Cerebellar nuclear complex (tissue), 1 donor: ENCODE results near the gene SSUH2.

Experiments used
- DNase-seq, 2 experiments: peaks; one replicate each; lab custom pipeline; 2025; lab: John Stamatoyannopoulos, UW

SSUH2 gene

DNA sequence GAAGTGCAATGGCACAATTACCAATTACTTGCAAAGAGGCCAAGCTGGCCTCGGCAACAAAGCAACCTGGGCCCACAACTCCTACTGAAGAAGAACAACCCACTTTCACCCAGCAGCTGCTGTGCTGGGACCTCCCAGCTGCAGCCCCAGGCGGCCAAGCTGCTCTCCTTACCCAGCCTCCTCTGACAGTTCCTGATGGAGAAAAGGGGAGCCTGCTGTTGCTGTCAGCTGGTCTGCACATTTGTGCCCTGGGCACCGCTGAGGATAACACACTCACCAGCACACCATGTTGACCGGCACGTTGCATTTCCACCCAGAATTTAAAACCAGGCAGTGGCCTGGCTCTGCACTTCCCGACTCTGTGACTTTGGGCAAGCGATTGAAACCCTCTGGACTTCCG lies 33.6 kb downstream of the SSUH2 start:
- DNase-seq = no peak

DNA sequence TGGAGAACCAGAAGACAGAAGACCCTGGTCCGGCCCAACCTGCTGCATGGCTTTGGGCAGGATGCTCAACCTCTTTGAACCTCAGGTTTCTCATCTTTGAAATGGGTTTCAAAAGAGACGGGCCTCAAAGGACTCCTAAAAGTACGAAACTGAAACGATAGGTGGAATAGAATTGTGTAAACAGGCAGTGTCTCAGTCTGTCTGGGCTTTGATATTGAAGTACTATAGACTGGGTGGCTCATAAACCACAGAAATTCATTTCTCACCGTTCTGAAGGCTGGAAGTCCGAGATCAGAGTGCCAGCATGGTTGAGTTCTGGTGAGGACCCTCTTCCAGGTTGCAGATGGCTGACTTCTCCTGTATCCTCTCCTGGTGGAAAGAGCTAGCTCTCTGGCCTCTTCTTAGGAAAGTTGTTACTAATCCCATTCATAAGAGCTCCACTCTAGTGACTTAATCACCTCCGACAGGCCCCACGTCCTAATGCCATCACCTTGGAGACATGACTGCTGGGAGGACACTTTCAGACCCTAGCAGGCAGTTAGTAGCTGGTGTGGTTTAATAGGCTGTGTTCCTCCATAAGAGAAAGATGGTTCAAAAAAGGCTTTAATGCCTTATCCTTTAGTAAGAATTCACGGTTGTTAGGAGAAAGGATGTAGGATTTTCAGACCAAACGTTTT lies 35.7 kb downstream of the SSUH2 start:
- DNase-seq = no peak

DNA sequence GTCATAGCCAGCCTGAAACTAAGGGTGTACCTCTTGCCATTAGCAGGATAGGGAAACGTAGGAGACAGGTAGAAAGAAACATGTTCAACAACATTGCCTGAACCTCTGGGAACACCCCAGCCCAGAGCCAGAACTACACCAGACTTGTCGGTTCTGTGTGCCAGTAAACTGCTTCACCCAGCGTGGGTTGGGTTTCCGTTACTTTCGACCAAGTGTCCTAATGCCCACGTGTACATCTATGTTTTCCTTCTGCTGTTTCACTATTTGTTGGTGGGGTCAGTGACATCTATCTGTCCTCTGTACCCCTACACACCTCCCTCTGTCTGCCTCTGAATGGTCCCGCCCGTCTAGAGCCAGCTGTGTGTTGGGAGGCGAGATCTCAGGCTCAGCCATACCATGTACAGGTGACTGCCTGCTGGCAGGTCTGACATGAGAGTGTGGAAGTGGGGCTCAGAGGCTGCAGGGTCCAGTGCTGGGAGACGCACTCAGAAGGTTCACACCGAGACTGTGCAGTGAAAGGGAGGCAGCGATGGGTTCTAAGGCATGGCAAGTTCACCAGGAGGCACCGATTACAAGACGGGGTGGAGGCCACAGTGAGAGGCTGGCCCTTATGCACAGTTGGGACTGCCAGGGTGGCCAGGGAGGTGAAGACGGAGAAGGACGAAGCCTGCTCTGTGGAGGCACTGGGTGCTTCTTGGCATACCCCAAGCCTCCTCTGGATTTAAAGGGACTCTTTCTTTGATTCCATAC lies 36.4 kb downstream of the SSUH2 start:
- no peak for DNase-seq

DNA sequence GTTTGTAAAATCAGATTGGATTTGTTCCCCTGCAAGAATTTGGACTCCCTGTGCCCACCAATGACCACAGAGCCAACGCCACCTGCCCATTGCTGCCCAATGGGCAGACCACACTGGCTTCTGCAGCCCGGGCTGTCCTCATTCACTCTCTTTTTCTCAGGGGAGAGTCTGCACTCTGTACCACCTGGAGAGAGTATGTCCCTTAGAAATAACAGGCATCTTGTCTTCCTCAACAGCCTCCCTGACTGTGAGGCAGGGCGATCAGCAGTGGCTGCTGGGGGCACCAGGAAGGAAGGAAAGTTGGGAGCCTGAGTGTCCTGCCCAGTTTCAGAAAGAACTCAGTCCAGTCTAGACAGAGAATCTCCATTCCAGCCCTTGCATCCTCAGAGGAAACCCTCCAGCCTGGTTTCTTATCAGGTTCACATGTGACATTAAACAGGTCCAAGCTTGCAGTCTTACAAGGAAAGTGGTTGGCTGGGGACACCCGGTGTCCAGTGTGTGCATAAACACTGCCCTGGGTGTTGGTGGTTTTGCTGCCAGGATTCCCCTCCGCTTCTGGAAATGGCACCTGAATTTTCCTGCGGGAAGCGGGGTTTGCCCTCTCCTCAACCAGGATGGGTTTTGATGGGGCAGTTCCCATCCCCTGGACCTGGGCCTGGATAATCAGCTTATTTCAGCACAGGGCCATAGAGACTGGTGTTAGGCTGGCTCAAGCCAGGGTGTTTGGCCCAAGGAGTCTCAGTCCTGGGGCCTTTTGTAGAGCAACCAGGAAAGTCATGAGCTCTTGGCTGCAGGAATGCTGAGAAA lies 37.2 kb downstream of the SSUH2 start:
- no peak for DNase-seq

DNA sequence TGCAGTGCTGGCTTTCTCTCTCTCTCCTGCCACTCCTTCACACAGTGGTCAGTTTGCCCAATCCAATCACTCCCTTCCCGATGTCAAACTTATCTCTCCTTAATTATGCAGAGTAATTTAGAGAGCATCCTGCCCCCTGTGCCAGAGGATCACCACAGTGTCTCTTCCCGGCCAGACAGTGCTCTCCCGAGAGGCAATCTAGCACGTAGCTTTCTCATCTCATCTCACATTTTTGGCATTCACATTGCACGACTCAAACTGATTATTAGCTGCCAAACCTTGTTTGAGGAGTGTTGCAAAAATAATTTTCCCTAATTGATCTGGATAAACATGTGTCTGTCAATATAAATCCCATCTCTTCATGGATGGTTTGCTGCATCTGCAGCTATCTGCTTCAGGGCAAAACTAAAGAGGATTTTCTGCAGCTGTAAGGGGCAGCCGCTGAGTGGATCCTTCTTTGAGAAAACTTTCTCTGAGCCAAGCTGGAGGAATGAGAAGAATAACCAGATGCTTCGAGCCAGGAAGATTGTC lies 37.8 kb downstream of the SSUH2 start:
- DNase-seq = no peak

DNA sequence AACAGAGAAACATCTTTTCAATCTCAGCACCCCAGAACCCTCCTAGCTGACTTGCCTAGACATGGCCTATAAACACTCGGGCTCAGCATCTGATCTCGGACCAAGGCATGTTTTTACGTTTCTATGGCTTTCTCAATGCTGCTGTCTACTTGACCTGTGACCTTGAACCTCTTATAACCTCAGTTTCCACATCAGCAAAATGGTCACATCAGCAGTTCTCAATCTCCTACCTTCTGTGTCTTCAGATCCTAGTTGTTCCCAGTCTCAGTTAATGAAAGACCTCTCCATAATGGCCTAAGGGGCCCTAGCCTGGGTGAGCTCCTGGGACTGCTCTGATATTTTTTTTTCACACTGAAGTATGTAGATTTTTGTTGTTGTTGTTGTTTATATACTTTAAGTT lies 39.6 kb downstream of the SSUH2 start:
- DNase-seq = no peak

DNA sequence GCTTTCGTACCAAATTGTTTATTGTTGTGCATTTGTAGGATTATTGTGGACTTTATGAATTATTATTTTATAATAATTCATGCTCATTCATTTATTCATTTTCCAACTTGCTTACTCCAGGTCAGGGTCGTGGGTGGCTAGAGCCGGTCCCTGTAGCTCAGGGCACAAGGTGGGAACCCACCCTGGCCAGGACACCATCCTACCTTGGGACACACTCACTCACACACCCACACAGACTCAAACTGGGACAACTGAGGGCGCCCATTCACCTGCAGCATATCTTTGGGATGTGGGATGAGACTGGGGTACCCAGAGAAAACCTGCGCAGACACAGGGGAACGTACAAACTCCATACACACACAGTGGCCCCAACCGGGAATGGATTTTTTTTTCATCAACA lies 40.6 kb downstream of the SSUH2 start:
- no peak for DNase-seq

DNA sequence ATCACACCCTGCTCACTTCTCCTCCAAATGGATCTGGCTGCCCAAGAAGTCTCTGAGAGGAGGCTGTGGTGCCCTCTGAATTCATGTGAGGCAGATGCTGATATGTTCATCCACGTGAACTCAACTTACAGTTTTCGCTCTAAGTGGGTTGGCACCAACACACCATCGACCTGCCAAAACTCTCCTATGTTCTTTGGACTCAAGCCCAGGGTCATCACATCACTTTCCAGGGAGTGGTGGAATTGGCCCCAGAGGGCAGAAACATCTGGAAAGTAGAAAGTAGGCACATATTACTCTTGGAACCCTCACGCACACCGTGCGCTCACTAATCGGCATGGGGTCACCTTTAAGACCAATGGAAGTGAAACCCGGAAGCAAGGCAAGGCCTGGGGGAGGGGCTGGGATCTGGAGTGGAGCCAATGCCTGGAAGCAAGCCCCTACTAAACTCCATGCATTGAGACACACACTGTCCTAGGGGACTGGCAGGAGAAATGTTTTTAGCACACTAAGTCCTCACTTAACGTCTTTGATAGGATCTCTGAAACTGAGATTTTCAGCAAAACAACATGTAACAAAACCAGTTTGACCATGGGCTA lies 41.4 kb downstream of the SSUH2 start:
- DNase-seq = no peak

DNA sequence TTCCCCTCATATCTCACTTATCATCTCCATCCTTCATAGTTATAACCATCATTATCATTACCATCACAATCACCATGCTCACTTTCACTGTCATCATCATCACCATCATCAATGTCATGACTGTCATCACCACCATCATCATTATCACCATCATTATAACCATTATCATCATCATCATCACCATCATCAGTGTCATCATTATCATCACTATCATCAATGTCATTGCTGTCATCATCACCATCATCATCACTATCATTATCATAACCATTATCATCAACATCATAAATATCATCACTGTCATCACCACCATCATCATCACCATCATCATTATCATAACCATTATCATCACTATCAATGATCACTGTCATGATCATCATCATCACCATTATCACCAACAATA lies 44.1 kb downstream of the SSUH2 start:
- no peak for DNase-seq

DNA sequence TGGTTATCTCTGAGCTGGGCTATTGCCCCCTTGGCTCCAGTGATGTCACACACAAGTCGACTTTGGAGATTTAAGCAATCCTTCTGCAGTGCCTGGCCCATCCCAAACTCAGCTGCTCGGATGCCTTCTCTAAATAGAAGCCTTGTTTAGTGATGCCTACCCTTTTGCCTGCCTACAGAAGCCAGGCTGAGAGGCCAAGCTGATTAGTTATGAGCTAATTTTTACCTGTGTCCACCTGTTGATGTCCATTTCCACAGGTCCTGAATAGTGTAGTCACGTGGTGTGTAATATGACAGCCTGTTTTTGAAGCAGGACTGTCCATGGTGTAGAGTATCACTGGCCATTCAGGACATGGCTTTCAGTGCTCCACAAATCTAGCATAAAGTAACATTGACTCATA lies 45.5 kb downstream of the SSUH2 start:
- no peak for DNase-seq

DNA sequence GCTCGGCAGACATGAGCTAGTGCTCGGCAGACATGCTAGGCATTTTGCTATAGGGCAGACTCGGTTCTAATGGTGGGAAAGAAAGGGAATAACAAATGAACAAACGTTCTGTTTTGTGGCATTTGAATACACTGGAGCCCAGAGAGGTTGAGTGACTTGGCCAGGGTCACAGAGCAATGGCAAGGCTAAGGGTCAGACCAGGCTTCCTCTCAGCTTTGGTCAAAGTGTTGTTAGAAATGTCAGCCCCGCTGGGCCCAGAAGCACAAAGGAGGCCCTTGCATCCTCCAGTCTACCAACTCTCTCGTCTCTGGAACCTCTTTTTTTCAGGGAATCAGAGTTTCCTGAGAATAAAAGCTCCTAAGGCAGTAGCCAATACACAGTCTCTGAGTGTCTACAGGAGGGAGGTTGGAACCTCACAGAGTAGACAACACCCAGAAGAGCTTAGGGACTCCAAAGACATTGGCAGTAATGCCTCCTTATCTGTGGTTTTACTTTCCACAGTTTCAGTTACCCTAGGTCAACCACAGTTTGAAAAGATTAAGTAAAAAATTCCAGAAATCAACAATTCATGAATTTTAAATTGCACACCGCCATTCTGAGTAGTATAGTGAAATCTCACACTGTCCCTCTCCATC lies 47.3 kb downstream of the SSUH2 start:
- no peak for DNase-seq

DNA sequence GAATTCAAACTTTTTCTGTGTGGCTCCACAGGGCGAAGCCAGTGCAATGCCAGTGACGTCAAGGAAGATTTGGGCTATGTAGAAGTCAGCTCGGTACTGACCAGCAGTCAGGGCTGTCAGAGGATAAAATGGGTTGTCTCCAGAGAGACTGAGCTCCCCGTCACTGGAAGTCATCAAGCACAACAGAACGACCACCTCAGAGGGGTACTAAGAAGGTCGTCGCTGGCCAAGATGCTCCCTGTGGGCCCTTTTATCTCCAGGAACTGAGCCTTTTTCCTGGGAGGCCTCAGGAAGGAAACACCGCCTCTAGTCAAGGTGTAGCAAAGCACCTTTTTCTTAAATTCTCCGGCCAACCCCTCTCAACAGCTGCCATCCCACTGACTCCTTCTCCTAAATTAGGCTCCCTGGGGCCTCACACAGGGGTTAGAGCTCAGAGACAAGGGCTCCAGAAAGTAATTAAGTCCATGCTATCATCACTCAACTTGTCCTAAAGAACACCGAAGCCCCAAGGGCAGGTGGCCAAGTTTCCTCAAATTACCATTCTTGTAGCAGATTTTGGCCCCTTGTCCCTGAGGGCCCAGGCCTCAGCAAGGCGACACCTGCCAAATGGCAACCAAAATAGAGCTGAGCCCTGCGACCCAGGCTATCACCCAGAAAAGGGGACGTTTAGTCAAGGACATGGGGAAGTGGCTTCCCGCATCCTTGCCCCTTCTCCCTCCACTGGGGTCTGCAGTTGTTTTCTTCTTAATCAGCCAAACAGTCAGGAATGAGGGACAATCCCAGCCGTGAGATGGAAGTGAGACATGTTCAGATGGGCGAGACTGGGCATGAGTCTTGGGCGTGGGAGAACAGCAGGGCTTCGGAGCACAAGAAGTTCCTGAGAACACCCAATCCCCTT lies 48.0 kb downstream of the SSUH2 start:
- DNase-seq = no peak

DNA sequence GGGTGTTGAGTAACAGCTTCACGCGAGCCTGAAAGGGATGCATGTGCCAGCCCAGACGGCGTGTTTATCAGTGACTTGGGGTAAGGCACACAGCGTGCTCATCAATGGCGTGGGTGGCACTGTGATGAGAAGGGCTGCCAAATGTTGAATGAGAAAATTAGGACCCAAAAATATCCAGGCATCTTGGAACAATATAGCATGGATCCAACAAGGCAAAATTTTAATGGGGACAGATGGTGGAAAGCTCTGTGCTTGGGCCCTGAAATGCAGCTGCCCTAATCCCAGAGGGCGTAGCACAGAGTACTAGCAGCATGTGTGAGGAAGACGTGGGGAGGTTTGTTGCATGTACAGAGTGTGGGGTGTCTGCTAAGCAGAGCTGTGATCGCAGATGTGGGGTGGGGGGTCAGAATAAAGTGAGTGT lies 48.9 kb downstream of the SSUH2 start:
- no peak for DNase-seq

DNA sequence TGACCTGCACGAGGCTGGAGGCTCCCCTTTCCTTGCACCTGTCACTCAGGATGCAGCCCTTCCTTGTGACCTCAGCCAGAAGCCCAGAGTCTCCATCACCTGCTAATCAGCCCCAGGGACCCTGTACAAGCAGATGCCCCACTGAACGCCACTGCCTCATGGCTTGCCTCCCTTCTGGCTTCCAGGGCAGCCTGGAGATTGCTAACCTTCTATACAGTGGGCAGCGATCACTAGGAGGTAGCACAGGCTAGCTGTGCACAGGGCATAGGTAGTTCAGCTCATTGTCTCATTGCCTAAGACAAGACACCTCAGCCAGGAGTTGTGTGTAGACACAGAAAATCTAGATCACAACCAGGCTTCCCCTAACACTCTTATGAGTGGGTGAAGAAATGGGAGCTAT lies 49.3 kb downstream of the SSUH2 start:
- DNase-seq = no peak

DNA sequence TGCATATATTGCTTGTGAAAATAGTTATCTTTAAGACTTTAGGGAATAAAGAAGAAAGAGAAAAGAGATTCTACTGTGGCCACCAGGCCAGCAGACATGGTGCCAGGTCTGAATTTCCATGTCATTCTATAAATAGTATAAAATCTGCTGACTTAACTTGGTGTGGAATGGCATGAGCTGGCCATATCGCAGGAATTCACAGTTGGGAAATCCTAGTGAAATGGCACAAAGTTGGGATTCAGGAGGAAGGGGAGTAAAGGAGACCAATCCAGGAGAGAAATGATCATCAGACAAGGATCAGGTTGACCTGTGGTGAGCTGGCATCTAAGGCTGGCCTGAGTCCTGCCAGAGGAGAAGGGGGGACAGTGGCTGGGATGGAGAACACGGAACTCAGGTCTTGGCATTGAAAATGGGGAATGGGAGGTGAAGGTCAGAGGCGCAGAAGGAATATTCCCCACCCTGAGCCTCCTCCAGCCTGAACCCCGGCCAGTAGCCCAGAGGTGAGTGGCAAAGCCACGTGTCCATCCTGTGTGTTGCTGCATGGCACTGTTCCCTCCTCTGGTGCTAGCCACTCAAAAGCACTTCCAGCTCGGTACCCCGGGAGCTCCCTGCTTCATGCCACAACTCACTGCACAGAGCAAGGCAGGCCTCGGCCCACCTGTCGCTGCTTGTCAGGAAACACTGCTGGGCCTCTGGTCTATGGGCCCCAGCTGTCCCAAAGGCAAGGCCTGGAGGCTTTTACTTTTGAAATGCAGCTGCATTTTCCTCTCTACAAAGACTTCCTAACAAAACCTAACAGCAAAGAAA lies 51.4 kb downstream of the SSUH2 start:
- no peak for DNase-seq

DNA sequence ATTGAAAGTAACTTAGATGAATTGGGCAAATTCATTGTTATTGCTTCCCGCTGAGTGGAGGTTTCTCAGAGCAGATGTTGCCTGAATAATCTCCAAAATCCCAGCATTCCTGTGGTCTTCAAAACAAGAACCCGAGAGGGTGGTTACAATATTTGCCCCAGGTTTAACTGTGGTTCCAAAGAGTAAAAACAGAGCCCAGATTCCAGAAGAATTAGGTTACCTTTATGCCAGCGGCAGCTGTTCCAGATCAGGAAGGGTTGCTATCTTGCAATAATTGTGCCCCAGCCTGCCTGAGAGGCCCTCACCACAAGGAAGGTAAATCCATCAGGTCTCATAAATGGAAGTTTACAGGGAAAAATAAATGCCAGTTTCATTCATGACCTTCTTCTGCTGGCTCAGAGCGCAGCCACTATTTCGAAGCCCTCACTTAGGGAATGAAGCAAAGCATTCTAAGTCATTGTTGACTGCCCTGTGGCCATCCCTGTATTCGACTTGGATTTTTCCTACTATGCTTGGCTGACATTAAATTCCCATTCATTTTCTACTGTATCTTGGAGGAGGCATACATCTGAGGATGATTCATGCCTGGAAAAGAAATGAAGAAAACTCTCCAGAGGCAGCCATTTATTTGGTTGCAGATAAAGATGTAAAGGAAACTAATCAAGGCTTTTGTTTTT lies 54.6 kb downstream of the SSUH2 start:
- no peak for DNase-seq

DNA sequence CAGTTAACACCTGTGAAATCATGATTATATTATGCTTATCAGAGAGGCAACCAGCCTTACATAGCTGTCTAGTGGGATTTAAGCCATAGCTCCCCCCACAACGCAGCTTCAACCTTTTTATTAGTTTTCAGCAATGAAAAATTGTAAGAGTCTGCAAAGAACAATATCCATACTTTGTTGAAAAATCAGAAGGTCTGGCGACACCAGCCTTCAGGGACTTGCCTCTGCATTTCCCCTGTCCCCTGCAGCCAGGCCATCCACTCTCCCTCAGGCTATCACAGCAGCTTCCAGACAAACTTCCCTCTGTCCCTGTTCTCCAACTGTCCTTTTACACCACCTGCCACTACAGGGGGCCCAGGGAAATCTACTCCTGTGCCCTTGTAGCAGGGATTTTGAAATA lies 59.9 kb downstream of the SSUH2 start:
- no peak for DNase-seq

DNA sequence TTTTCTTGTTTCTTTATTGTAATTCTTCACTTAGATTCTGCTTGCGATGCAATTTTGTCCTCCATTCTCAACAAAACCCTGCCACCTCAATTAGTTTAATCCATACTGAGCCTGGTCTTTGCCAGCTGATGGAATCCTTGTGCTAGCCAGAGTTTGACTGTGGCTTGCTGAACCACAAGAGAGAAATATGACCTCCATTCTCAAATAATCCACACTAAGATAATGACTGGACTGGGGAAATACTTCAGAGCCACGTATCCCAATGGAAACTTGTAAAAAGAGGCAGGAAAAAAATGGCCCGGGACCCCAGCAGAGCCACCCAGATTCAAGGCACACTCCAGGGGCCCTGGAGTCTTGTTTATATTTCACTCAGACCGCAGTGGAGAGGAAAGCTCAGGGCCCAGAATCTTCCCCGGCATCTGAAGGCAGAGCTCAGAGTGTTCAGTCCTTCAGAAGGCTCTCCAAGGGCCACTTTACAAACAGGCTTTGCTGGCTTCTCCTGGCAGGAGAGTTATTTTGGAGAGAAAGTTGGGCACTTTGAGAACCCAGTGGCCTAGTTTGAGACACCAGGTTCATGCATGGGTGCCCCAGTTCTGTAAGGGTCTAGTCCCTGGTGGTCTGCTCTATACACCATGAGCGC lies 62.7 kb downstream of the SSUH2 start:
- DNase-seq = no peak

DNA sequence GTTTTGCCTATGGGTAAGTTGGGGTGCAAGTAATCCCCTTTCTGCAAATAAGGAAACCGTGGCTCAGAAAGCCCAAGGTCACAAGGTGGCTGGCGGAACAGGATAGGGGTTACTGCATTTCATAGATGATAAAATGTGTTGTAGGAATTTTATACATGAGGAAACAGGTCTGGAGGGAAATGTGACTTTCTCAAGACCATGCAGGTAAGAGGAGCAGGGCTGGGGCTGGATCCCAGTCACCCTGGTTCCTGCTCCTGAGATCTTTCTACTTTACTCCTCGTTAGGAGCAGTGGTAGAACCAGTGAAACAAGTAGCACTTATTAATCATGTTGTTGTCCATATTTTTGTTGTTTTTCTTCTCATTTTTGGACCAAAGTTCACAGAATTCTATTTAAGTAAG lies 63.2 kb downstream of the SSUH2 start:
- DNase-seq = no peak
